ENCODE data around the gene PRDM8.

GRCh38 chr4:80216100-80216761 lies 18.9 kb downstream of the PRDM8 start:
- TF ChIP-seq CTCF (IDR thresholded peaks at IDR 0.05) (no peak), POLR2AphosphoS5 (IDR thresholded peaks at IDR 0.05; ENCODE audit: insufficient read depth in 1 of 2, low read depth in 1 of 2) (no peak), POLR2A (IDR thresholded peaks at IDR 0.05) (no peak)
